HG02610 (cell line): ENCODE measurements around the gene MYH10.
A peak's percentile ranks its signal among the peaks of the same experiment; 100 is the strongest.

Experiments used
- ATAC-seq: cut with Tn5 transposase; IDR thresholded peaks from one replicate; pipeline ENCODE4 v1.9.1; 2021; ENCODE audit warnings: mild to moderate bottlenecking, moderate library complexity; ENCODE audit not compliant: unreplicated experiment

MYH10 gene

GRCh38 chr17:8649157-8650118, 18.9 kb upstream of the MYH10 start:
- ATAC-seq, result no peak

- ATAC-seq, result no peak
Measured at GRCh38 chr17:8647956-8648355, 17.4 kb upstream of the MYH10 start.

DNA sequence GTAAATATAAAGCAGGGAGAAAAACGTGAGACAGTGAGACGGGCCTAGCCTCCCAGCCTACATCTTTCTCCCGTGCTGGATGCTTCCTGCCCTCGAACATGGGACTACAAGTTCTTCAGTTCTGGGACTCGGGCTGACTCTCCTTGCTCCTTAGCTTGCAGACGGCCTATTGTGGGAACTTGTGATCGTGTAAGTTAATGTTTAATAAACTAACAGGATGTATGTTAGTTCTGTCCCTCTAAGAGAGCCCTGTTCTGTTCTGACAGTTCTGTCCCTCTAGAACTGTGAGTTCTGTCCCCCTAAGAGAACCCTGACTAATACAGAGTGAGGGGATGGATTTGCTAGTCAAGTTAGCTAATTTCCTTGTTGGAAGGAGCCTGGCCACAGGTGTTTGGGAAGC, 16.7 kb upstream of the MYH10 start:
- ATAC-seq, result no peak

DNA sequence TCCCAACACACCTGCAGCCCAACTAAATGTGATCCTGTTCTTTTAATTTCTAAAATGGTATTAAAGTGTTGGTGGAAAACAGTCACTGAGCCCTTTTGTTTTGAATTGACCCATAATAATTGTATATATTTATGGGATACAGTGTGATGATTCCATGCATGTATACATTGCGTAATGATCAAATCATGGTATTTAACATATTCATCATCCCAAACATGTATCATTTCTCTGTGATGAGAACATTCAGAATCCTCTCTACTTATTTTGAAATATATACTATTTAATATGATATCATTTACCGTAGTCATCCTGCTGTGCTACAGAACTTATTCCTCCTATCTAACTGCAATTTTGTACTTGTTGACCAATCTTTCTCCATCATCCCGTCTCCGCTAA, 14.0 kb upstream of the MYH10 start:
- ATAC-seq, result no peak

GRCh38 chr17:8643855-8644506, 13.5 kb upstream of the MYH10 start:
- ATAC-seq, result no peak

GRCh38 chr17:8639709-8640108, 9.2 kb upstream of the MYH10 start:
- ATAC-seq, result no peak

DNA sequence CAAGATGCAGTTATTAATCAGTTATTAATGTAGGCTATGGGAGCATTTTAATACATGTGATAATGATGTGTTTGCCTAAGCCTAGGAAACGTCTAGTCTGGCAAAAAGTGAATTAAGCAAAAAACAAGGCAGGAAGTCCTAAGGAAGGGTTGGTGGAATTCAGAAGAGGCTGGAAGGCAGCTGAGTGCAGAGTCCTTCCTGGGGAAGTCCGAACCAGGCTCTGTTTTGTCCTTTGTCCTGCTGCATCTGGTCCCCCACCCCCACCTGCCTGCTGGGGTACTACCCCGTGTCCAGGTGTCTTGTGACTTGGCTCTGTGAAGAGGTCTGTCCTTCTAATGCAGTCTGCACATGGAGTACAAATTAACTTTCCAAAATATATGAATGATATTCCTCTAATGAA, 1.5 kb upstream of the MYH10 start:
- ATAC-seq, result no peak

DNA sequence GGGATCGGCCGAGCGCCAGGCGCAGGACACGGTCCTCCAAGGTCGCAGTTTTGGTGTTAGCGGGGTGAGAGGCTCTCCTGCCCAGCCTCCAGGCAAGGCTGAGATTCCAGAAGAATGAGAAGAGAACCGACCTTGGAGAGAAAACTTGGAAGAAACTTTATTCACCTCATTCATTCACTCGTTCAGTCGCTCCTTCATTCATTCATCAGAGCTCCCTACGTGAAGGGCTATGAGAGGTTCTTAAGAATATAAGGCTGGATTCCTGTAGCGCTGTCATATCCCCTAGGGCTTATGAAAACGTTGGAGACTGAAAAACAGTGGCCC, 991 bp upstream of the MYH10 start:
- no peak for ATAC-seq

DNA sequence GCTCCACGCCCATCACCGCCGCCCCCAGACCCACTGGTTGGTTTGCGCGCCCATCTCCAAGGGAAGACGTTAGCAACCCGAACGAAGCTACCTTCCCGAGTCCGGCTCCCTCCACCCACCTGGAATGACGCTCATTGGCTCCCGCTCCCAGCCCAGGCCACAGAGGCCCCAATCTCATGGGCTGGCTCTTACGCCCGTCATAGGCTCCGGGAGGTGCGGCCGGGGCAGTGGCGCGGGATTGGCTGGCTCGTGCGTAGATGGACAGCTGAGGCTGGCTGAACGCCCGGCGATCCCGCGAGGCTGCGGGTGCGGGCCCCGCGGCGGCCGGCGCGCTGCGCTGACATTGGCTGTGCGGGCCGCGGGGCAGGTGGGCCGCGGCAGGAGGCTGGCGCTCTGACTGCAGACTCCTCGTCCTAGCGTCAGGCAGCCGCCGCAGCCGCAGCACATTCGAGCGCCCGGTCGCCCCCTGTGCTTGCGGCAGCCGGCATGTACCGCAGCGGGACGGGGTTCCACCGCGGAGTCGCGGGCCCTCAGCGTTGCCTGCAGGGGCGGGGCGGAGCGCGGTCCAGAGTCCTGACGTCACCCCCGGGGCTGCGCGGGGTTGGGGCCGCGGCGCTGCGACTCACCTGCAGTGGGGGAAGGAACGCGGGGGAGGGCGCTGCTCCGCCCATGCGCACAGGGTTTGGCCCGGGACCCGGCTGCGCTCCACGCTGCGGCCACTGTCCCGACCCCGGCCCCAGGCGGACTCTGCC, 453 bp upstream of the MYH10 start:
- peak; percentile 98 for ATAC-seq

GRCh38 chr17:8629371-8630226, 926 bp downstream of the MYH10 start:
- no peak for ATAC-seq

GRCh38 chr17:8628609-8629169, 1.8 kb downstream of the MYH10 start:
- ATAC-seq, result no peak

GRCh38 chr17:8628172-8628571, 2.4 kb downstream of the MYH10 start:
- no peak for ATAC-seq

DNA sequence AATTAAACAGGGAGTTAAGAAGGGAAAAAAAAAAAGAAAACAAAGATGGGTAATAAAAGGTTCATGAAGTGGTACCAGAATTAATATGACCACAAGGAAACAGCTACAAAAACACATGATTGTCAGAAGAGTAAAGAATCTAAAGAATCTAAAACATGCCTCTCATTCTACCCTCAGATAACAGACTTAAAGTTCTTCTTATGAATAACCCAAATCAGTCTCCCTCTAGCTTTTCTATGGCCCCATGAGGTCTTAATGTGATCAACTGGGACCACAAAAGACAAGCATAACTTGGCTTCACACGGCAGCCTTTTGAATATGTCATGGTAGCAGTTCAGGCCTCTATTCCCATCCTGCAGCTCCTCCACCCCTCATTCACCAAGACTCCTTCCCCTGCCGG, 6.9 kb downstream of the MYH10 start:
- no peak for ATAC-seq

DNA sequence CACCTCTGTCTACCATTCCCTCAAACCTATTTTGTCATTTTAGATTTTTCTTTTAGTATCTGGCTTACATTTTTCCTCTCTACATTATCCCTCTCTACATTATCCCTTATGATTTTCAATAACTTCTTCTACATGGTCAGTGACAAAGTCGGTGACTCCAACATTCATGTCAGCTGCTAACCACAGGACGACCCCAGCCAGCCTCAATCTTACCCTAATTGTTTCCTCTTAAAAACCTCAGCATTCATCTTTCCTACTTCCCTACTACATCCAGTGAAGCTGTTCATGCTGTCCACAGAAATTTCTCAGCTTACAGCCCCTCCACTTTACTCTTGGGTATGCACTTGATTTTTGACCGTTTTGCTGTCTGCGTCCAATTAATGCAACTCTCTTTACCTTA, 8.3 kb downstream of the MYH10 start:
- ATAC-seq, result no peak

DNA sequence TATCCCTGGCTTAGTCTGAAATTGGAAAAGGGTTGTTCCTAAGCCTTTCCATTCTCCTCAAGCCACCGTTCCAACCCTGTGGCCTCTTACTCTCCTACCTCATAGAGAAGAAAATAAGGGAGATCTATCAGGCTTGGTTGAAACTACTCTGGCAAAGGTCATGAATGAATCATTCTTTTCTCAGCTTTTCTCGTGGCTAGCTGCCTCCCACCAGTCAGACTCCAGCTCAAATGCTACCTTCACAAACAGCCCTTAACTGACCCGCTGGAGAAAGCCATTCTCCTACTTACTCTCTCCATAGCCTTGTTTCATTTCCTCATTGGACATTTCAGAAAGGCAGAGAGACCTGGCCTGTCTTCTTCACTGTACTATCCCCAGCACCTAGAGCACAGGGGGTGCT, 8.9 kb downstream of the MYH10 start:
- ATAC-seq, result no peak

DNA sequence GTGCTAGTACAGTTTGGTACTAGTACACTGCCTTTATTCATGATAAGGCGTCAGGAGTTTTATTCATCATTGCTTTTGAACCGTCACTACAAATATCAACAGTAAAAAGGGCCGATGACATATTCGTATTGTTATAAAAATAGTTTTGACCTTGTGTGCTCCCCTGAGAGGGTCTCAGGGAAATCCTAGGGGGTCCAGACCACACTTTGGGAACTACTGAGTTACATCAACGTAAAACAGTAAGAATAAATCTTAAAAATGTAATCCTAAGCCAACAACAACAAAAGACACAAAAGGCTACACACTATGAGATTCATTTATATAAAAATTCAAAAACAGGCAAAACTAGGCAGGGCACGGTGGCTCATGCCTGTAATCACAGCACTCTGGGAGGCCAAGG, 11.2 kb downstream of the MYH10 start:
- ATAC-seq, result no peak

GRCh38 chr17:8618825-8619224, 11.7 kb downstream of the MYH10 start:
- ATAC-seq, result no peak

DNA sequence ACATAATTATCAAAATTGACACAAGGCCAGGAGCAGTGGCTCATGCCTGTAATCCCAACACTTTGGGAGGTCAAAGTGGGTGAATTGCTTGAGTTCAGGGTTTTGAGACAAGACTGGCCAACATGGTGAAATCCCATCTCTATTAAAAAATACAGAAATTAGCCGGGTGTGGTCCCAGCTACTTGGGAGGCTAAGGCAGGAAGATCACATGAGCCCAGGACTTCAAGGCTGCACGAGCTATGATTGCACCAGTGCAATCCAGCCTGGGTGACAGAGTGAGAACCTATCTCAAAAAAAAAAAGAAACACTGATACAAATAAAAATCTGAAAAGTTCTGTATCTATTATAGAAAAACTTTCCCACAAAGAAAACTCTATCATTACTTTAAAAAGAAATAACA, 15.5 kb downstream of the MYH10 start:
- no peak for ATAC-seq

- no peak for ATAC-seq
Measured at GRCh38 chr17:8611619-8612298, 18.8 kb downstream of the MYH10 start.

DNA sequence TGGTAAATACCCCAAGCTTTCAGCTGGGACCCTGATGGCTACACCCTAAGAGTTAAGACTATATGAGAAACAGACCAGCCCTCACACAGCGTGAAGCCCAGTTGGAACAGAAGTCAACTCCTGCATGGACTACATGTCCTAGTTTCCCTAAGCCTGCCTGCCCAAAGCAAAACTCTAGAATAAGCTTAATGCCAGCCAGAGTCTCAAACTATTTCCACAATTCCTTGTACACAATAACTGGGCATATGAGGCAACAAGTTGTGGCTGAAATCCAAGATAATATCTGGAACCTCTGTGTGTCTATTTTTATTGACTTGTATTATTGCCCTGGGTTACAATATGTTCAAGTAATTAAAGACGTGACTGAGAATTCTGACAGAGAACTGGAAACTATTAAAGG, 19.4 kb downstream of the MYH10 start:
- ATAC-seq, result no peak
